SU-DHL-6 (cell line): ENCODE results near the gene USP31.

Experiments
- H2AFZ ChIP-seq: fragments of 200-600 bp; sonication (generic); 2 replicates; pipeline ENCODE4 v1.6.1; 2014; ENCODE audit warnings: low read depth, mild to moderate bottlenecking, moderate library complexity, mixed read lengths, antibody characterized with exemption, low read length; ENCODE audit not compliant: severe bottlenecking
- H3F3A ChIP-seq: fragments of 200-600 bp; shearing (Covaris generic); 2 replicates; pipeline ENCODE4 v1.6.0; 2016; ENCODE audit warnings: antibody characterized with exemption, mild to moderate bottlenecking; ENCODE audit not compliant: insufficient read depth
- H3K27ac ChIP-seq: fragments of 200-600 bp; sonication (generic); 2 replicates; pipeline ENCODE4 v1.5.1; 2016; ENCODE audit warnings: low read depth, mild to moderate bottlenecking, low read length, moderate library complexity, mixed read lengths
- H3K27me3 ChIP-seq: fragments of 200-600 bp; sonication (generic), shearing (Covaris generic); 2 replicates; pipeline ENCODE4 v1.6.0; 2014; ENCODE audit warnings: mild to moderate bottlenecking, low read length
- H3K36me3 ChIP-seq: fragments of 200-600 bp; sonication (generic); 2 replicates; pipeline ENCODE4 v1.6.1; 2014; ENCODE audit warnings: mild to moderate bottlenecking, low read length, mixed read lengths
- H3K4me2 ChIP-seq: fragments of 300-600, 200-600 bp; shearing (Covaris generic), sonication (generic); 2 replicates; pipeline ENCODE4 v1.6.0; 2014; ENCODE audit warnings: low read length, low read depth, mild to moderate bottlenecking; ENCODE audit not compliant: poor library complexity, severe bottlenecking
- H3K4me3 ChIP-seq: fragments of 200-600 bp; sonication (generic); 2 replicates; pipeline ENCODE4 v1.5.1; 2014; ENCODE audit warnings: antibody characterized with exemption, low read length, mild to moderate bottlenecking, mixed read lengths; ENCODE audit not compliant: insufficient read depth, poor library complexity, severe bottlenecking
- H3K79me2 ChIP-seq: fragments of 200-600 bp; sonication (generic); 2 replicates; pipeline ENCODE4 v1.6.1; 2014; ENCODE audit warnings: mild to moderate bottlenecking, low read length, moderate library complexity; ENCODE audit not compliant: insufficient read depth
- H3K9ac ChIP-seq: fragments of 200-600 bp; sonication (generic); 2 replicates; pipeline ENCODE4 v1.7.0; 2014; ENCODE audit warnings: mild to moderate bottlenecking, low read length
- H3K9me2 ChIP-seq: fragments of 200-600 bp; sonication (generic); replicated peaks from 2 replicates; pipeline ENCODE4 v1.6.1; 2014; ENCODE audit warnings: low read length; ENCODE audit not compliant: insufficient read depth
- H3K9me3 ChIP-seq: fragments of 200-600 bp; sonication (generic); 2 replicates; pipeline ENCODE4 v1.6.1; 2014; ENCODE audit warnings: low read length, mixed read lengths; ENCODE audit not compliant: insufficient read depth
- H4K20me1 ChIP-seq: fragments of 200-600 bp; sonication (generic); 2 replicates; pipeline ENCODE4 v1.6.1; 2014; ENCODE audit warnings: low read depth, mild to moderate bottlenecking, antibody characterized with exemption, low read length, moderate library complexity, mixed read lengths
- CTCF ChIP-seq: fragments of 200-600 bp; sonication (generic); IDR thresholded peaks from one replicate; pipeline ENCODE4 v1.5.1; 2017; ENCODE audit warnings: antibody characterized with exemption, mild to moderate bottlenecking, low read length, moderate library complexity; ENCODE audit not compliant: insufficient read depth, poor library complexity, severe bottlenecking
- EZH2phosphoT487 ChIP-seq: fragments of 200-600 bp; sonication (generic), shearing (Covaris generic); conservative IDR thresholded peaks from 2 replicates; pipeline ENCODE4 v1.6.1; 2018; ENCODE audit warnings: mild to moderate bottlenecking, antibody characterized with exemption, low read length, moderate library complexity, mixed read lengths

The USP31 gene

GRCh38 chr16:23155445-23156049 is 6.3 kb upstream of the USP31 start:
- no peaks in the 10 kb centered on the region for H3K9me3 ChIP-seq
- H3K4me2 ChIP-seq, result no peak overlapping the region

GRCh38 chr16:23152386-23153178 is 3.3 kb upstream of the USP31 start:
- H3K36me3 ChIP-seq, result no peaks in the 10 kb centered on the region
- H2AFZ ChIP-seq, result no peak overlapping the region
- H3K9ac ChIP-seq, result no peak overlapping the region
- no peaks in the 10 kb centered on the region for H3K27me3 ChIP-seq
- H3K79me2 ChIP-seq, result peaks cover 10% of the 10 kb centered on the region; the same call in 1 of the 2 replicates
- no peak overlapping the region for H3K4me2 ChIP-seq
- H4K20me1 ChIP-seq, result no peaks in the 10 kb centered on the region
- no peak overlapping the region for H3K4me3 ChIP-seq
- no peaks in the 10 kb centered on the region for H3K9me2 ChIP-seq
- TF ChIP-seq EZH2phosphoT487, result no peak
- no peaks in the 10 kb centered on the region for H3K9me3 ChIP-seq
- no peaks in the 10 kb centered on the region for H3F3A ChIP-seq
- no peak overlapping the region for H3K27ac ChIP-seq

More at GRCh38 chr16:23155445-23156049, 6.3 kb upstream of the USP31 start:
- TF ChIP-seq CTCF (peak; percentile 37), EZH2phosphoT487 (no peak)
- H4K20me1 ChIP-seq, result no peaks in the 10 kb centered on the region
- H3F3A ChIP-seq, result no peaks in the 10 kb centered on the region
- H3K9me2 ChIP-seq, result no peaks in the 10 kb centered on the region
- H3K79me2 ChIP-seq, result no peaks in the 10 kb centered on the region
- H3K27me3 ChIP-seq, result no peaks in the 10 kb centered on the region
- H3K27ac ChIP-seq, result no peak overlapping the region
- H3K9ac ChIP-seq, result no peak overlapping the region
- no peaks in the 10 kb centered on the region for H3K36me3 ChIP-seq
- no peak overlapping the region for H2AFZ ChIP-seq
- no peak overlapping the region for H3K4me3 ChIP-seq

- H3K36me3 ChIP-seq, result no peaks in the 10 kb centered on the region
- H3F3A ChIP-seq, result no peaks in the 10 kb centered on the region
- H4K20me1 ChIP-seq, result no peaks in the 10 kb centered on the region; the same call in 1 of the 2 replicates
- no peak overlapping the region for H3K27ac ChIP-seq
- H3K79me2 ChIP-seq, result peaks cover 27% of the 10 kb centered on the region; the same call in 1 of the 2 replicates
- H3K9ac ChIP-seq, result peak overlapping the region; percentile 57
- no peaks in the 10 kb centered on the region for H3K27me3 ChIP-seq
- H3K4me3 ChIP-seq, result peak overlapping the region; percentile 57
- no peaks in the 10 kb centered on the region for H3K9me3 ChIP-seq
- peak overlapping the region; percentile 65 for H3K4me2 ChIP-seq
- no peaks in the 10 kb centered on the region for H3K9me2 ChIP-seq
- no peak for TF ChIP-seq EZH2phosphoT487
- no peak for TF ChIP-seq CTCF
- peak overlapping the region; percentile 86 for H2AFZ ChIP-seq
Observed at GRCh38 chr16:23149993-23150364, 727 bp upstream of the USP31 start.
